ENCODE results near the gene TPPP3.
A peak's percentile ranks its signal among the peaks of the same experiment; 100 is the strongest.

The TPPP3 gene

DNA sequence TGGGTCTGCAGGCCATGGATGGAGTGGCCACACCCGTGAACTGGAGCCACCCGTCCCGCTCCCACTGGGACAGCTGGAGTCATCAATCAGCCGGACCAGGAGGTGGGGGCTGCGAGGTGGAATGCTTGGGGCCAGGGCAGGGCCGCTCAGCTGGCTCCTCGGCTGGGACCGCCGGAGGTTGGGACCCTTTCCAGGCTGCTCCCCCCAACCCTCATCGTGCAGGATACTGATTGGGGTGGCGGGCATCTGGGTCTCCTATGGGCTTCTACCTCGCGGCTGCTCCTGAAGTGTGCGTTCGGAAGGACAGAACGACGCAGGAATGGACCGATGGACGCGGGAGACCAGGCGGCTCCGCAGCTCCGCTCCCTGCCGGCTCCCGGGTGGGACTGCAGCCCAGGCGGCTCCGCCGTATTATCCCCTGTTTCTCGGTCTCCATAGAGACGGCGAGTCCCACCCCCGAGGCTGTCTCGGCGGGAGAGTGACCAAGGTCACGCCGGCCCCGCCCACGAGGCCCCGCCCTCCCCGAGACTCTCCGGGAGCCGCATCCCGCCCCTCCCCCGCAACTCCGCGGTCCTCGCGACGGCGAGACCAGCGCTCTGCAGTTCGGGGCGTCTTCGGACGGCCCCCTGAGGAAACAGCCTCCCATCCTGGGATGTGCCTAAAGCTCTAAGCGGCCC, at the start of gene TPPP3:
Gene TPPP3, minus strand, starts transcription at position 388 of the 677 bp plus-strand sequence. CDS start 2,387 bp downstream, outside the sequence.
- no peak for DNase-seq (ENCODE audit: low read depth)

DNA sequence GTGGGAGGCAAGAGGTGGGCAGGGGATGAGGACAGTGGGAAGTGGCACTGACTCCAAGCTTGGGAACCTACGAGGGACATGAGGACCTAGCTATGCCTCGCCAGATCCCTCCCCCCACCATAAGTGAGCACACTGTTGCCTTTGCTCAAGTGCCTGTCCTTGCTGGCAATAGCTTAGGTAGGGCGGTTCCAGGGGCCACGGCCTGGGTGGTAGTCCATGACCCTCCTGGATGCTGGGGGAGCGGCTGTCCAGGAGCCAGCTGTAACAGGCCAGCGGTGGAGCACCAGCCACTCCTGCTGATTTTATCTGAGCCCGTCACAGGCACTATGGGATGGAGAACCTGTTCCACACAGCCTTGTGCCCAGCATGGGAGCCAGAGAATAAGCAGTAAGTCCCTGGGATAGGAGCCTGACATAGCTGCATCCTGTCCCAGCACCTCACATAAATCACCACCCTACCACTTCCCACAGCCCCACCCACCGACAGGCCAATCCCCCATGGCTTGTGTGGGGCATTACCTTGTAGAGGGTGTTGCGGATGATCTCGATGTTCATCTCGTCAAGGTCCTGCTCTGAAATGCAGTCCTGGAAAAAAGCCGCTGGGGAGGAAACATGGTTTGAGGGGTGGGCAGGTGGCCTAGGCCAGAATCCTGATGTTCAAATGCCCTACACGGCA, 49.4 kb upstream of the TPPP3 start:
- DNase-seq (ENCODE audit: low read depth): no peak

DNA sequence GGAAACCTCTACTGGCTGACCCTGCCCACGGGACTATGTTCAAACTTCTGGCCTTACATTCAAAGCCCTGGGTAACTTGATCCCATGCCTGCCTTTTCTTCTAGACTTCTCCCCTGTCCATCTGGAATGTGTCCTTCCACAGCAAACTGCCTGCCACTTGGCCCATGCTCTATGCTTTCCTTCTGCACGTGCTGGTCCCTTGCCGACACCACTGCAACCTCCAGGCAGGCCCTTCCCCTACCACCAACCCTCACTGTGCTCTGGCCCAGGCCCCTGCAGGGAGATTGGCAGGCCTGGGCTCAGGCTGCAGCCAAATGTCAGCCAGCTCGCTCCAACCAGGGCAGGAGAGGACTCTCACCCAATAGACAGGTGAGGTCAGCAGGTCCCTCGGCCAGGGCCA, 48.6 kb upstream of the TPPP3 start:
- DNase-seq (ENCODE audit: low read depth): no peak

DNA sequence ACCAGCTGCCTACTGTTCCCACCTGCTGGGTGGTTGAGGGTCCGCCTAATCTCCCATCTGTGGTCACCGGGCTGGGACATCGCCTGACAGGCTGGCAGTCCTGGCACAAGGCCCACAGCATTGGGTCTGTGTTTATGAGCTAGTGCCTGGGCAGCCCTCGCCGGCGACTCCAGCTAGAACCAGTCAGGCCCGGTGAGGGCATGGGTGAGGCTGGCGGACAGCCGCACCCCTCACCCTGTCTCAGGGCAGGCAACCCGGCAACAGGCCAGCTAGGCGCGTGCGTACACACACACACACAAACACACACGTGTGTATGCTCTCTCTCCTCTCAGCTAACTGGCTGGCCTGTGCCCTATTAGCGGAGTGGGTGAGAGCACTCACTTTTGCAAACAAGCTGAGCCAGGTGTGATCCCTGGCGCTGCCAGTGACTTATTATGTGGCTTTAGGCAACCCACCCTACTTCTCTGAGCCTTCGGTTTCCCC, 48.0 kb upstream of the TPPP3 start:
- DNase-seq (ENCODE audit: low read depth): no peak

DNA sequence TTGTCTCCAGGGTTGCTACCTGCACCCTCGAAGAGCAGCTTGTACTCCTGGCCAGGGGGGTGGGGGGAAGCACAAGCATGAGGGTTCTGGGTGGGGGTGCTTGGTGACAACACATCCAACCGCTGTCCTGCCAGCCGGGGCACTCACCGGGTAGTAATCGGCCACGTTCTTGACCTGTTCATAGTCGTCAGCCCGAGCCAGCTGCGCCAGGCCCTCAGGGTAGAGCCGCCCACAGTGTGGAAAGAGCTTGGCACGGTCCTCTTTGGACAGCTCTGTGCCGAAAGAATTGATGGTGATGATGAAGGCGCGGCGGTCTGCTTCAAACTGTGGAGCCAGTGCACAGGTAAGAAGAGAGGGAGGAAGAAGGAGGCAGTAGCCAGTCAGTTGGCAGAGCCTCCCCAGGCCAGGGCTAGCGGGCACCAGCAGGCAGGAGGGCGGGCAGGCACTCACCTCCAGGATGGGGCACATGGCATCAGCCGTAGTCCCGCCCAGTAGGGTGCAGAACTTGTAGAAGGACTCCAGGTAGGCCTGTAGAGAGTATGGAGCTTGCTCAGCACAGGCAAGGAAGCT, 45.6 kb upstream of the TPPP3 start:
- DNase-seq (ENCODE audit: low read depth): no peak

DNA sequence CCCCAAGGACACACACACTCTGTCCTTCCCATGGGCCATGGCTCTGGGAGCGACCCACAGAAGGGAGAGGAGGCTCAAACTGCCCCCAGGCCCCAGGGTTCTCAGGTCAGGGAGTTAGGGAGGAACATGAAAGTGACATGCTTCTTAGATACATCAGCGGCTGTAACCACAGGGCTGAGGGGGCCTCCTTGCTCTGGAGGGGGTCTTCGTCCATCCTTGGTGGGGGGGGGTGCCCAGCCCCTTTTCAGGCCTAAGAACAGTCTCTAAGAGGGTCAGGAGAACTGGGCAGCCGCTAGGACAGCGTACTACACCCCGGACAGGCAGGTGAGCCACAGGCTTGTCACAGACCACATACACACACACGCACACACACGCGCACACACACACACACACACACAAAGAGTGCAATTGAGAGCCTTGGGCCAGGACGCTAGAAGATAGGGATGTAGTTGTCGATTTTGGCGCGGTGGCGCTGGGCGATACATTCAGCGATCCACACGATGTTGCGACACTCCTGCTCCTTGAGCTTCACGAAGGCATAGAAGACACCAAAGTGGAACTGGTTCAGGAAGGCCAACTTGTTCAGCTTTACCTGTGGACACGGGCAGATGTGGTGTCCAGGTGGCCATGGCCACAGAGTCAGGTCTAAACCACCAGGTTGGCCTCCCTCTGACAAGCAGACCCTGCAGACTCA, 44.9 kb upstream of the TPPP3 start:
- DNase-seq (ENCODE audit: low read depth): no peak

DNA sequence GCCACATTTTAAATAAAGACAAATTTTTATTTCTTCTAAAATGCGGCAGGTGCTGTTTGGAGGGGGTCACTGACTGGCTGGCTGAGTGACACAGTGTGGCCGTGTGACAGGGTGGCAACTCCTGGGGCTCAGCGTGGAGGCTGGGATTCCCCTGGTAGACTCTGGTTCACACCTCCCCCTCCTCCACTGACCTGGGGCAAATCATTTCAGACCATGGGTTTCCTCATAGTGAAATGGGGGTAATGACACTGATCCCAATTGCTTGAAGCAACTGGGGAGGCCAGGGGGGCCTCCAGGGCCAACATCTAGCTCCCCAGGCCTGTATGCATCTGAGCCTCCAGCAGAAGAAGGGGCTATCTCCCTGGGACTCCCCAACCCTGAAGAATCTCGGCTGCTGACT, 44.2 kb upstream of the TPPP3 start:
- no peak for DNase-seq (ENCODE audit: low read depth)

DNA sequence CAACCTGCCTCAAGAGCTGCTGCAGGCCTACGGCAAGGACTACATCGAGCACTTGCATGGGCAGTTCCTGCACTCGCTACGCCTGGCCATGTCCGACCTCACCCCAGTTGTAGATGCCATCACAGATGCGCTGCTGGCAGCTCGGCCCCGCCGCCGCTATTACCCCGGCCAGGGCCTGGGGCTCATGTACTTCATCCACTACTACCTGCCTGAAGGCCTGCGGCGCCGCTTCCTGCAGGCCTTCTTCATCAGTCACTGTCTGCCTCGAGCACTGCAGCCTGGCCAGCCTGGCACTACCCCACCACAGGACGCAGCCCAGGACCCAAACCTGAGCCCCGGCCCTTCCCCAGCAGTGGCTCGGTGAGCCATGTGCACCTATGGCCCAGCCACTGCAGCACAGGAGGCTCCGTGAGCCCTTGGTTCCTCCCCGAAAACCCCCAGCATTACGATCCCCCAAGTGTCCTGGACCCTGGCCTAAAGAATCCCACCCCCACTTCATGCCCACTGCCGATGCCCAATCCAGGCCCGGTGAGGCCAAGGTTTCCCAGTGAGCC, 43.4 kb upstream of the TPPP3 start:
- no peak for DNase-seq (ENCODE audit: low read depth)

DNA sequence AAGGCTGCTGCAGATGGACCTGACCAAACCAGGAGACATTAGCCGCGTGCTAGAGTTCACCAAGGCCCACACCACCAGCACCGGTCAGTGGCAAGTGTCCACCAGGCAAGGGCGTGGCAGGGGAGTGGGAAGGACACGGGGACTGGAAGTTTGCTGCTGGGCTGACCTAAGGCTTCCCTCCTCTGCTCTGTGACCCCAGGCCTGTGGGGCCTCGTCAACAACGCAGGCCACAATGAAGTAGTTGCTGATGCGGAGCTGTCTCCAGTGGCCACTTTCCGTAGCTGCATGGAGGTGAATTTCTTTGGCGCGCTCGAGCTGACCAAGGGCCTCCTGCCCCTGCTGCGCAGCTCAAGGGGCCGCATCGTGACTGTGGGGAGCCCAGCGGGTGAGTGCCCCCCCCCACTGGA, 42.5 kb upstream of the TPPP3 start:
- DNase-seq (ENCODE audit: low read depth): no peak

DNA sequence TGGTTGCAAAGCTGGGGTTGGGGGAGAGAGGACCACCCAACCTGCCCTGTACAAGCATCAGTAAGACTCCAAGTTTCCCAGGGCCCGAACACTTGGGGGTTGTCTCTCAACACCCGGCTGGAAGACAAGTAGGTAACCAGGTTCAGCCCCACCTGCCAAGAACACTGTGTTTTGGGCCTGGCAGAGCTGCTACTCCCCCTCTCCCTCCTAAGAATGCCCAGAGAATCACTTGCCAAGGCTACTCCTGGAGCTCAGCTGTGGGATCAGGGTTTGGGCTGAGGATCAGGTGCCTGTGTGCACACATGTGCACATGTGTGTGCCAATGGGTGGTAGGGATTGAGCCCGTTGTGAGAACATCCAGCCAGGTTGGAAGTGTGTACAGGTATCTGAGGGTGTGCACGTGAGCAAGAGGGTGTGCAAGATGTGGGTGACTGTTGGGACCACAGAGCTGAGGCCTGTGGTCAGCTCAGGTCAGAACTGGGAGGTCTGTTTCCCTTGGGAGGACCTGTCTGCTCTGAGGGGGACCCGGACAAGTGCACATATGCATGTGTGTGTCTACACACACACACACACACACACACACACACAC, 39.9 kb upstream of the TPPP3 start:
- DNase-seq (ENCODE audit: low read depth): no peak

DNA sequence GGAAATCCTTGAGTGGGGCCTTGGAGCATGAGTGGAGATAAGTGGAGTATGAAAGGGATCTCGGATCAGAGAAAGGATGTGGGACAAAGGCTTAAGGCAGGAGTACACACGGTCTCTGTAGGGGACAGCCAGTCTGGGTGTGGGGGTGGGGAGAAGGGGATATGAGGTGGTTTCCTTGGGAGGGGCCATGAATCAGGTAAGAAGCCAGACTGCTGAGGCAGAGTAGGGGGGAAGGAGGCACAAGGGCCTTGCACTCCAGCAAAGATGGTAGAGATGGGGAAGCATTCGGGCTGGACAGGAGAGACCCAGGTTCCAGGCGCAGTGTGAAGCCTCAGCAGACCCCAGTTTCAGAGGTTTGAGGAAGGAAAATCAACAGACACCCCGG, 39.2 kb upstream of the TPPP3 start:
- DNase-seq (ENCODE audit: low read depth): no peak

DNA sequence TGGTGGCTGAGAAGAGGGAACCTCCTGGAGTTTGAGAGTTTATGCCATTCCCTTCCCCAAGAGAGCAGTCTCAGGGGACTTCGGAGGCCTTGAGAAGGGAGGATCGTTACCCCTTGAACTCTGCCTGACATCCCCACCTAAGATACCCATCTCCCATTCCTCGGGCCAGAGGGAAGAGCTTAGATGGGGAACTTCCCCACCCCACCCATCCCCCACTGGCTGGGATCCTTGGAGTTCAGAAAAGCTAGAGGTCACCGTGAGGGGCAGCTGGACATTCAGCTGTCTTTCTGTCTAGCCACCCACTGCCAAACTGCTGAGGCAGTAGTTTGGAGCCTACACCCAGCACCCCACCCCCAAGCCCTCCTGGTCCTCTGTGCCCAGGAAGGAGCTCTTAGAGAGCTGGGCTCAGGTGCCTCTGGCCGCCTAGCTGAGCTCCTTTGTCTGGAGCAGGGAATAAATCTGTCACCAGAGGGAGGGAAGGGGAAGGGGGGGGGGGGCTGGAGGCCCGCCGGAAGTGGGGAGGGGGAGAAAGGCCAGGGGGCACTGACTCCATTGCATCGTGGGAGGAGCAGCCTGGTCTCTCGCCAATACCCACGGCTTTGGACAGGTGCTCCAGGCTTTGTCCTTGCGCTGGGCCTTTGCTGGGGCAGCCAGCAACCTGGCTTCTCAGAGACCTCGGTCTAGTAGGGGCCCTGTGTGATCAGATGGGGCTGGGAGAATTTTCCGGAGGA, 38.6 kb upstream of the TPPP3 start:
- no peak for DNase-seq (ENCODE audit: low read depth)

DNA sequence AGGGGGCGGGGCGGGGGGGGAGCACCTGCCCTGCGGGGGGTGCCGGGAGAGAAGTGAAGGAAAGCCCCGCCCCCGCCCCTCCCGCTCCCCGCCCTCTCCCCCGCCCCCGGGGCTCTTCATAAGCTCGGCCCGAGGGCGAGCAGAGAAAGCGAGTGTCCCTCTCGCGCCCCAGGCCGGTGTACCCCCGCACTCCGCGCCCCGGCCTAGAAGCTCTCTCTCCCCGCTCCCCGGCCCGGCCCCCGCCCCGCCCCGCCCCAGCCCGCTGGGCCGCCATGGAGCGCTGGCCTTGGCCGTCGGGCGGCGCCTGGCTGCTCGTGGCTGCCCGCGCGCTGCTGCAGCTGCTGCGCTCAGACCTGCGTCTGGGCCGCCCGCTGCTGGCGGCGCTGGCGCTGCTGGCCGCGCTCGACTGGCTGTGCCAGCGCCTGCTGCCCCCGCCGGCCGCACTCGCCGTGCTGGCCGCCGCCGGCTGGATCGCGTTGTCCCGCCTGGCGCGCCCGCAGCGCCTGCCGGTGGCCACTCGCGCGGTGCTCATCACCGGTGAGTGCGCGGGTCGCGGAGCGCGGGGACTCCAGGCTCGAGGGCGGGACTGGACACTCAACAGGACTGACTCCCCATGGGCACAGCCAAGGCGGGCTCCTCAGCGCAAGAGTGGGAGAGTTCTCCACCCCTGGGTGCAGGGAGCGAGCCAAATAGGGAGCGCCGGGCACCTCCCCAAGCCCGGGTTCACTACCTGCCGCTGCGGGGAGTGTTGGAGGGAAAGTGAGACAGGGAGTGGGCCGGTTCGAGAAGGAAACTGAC, 37.9 kb upstream of the TPPP3 start, which contains the start of gene HSD11B2:
Gene HSD11B2, plus strand, starts transcription at position 145 of the 798 bp plus-strand sequence. Its CDS starts 128 bp downstream, at position 273.
- DNase-seq (ENCODE audit: low read depth): peak; percentile 12

DNA sequence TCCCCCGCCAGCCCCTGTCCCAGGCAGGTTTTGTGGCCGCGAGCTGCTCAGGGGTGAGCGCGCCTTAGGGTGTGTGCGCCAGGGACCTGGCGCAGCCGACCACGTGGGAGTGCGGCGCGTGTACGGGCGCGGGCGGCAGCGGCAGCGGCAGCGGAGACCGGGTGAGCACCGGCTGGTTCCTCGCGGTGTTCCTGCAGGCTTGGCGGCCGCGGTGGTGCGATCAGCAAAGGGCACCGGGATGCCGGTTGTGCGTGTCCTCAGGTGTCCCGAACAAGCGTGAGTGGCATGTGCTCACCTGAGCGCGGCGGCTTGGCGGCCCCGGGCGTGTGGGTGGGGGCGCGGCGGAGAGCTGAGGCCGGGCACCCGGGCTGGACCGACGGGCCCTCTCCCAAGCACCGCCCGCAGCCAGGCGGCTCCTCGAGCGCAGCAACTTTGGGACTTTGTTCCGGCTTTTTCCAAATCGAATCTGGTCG, 37.2 kb upstream of the TPPP3 start:
- no peak for DNase-seq (ENCODE audit: low read depth)

DNA sequence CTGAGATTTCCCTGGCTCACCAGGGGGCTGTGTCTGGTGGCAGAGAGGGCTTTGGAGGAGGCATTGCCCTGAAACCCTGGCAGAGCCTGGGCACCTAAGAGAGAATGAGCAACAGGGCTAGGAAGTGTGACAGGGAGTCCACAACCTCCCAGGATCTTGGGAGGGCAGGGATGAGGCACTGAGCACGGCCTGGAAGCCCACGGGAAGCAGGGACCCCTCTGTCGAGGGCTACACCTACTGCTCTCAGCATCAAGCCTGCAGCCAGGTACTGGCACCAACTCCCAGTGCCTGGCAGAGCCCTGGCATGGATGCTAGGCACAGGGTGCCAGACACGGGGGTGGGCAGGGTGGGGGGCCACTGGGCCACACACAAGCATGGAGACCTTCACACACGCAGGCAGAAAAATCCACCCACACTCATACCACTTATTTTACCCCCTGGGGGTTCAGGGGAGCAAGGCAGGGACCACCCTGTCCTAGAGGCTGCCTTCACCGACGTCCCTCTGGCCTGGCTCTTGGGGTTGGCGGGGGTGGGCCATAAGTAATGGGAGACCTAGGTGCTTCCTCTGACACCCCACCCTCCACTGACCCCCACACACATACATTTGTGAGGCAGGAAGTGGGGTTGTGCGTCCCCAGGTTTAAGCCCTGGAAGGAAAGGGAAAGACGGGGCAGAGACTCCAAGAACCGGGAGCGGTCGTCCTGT, 36.7 kb upstream of the TPPP3 start:
- no peak for DNase-seq (ENCODE audit: low read depth)

DNA sequence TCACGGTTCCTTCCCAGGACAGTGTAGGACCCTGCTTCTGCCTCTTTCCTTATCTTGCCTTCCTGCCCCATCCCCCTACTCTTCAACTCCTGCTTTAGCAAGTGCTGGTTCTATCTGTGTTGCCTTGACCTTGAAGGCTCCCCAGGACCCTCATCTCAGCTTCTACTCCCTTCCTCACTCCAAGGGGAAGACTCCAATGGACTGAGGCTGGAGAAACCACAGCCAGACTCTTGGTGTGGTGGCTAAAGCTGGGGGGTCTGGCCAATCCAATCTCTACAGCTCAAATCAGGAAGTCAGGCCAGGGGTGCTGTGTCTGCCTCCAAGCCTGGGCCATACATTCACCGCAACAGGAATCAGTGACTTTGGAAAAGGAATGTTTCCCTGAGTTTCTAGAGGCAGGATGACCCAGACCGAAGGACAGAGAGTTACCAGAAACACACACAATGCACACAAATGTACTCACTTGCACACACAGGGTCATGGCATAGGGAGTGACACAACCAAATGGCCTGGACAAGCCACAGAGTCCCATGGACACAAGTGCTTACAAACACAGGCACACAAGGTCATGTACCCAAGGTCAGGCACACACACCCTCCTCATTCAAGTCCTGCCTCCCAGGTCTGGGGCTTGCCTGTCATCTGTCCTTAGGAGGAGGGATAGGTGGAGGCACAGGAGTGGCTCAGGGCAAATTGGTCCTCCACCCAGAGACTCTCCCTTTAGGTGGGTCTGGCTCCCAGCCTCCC, 35.9 kb upstream of the TPPP3 start:
- DNase-seq (ENCODE audit: low read depth): no peak

DNA sequence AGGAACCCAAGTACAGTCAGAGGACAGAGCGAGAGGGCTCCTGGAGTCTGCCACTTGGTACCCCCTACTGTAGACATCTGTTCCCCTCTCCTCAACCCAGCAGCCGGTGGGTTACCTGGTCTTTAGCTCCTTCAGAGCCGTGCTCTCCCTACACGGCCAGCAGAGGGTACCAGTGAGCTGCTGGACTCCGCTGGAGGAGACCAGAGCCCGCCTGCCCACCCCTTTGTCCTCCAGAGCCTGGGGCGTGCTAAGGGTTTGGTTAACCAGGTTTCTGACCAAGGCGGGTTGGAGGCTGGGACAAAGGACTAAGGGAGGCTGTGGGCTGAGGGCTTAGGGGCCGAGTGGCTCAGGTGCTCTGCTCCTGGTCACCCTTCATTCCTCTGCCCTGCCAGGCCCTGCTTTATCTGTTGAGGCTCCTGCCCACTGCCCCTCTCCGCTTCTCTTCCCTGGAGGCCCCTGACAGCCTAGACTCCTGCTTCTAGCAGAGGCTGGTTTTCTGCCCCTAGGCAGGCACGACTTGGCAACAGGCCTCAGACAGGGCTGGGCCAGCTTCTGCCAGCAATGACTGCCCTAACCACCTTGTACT, 34.9 kb upstream of the TPPP3 start:
- peak; percentile 33 for DNase-seq (ENCODE audit: low read depth)

DNA sequence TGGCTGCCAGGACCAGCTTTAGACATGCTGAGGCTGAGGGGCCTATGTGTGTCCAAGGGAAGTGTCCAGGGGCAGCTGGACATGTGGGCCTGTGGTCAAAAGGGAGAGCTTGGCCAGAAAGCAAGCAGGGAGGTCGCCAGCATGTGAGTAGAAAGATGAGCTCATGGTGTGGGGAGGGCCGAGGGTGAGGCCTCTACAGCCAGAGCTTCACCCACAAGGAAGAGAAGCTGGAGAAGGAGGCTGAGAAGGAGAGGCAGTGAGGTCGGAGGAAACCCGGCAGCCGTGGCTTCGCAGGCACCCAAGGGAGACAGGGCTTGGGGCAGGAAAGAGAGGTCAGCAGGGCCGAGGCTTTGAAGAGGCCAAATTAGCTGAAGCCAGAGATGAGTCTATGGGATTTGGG, 33.7 kb upstream of the TPPP3 start:
- no peak for DNase-seq (ENCODE audit: low read depth)

DNA sequence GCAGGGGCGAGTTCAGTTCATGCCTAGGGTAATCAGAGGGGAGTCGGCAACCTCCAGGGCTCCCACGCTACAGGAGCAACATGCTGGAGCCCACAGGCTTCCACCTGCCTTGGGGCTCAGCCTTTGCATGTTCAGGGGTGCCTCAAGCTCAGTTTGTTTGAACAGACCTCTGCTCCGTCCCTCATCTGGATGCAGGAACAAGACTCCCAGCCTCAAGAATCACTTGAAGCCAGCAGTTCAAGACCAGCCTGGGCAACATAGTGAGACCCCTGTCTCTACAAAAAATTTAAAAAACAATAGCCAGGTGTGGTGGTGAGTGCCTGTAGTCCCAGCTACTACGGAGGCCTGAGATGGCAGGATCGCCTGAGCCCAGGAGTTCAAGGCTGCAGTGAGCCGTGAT, 32.7 kb upstream of the TPPP3 start:
- DNase-seq (ENCODE audit: low read depth): no peak

Measured in activated T-helper 9 cell treated with anti-CD3 and anti-CD28 coated beads, Interleukin-2, amount 50 U/mL, for 16 hours (primary cell).